HPDE6-E6E7 (cell line): ENCODE results near the gene POC1B.
"Not testable (repeated sequence)": the region's sequence is repeated elsewhere in the genome, so short reads cannot be mapped to it uniquely, and the experiment has no call there.

Experiments
- DNase-seq: peaks from one replicate; pipeline ENCODE4 v3.0.0; 2011; ENCODE audit warnings: missing footprints; ENCODE audit errors: extremely low spot score

Gene POC1B

DNA sequence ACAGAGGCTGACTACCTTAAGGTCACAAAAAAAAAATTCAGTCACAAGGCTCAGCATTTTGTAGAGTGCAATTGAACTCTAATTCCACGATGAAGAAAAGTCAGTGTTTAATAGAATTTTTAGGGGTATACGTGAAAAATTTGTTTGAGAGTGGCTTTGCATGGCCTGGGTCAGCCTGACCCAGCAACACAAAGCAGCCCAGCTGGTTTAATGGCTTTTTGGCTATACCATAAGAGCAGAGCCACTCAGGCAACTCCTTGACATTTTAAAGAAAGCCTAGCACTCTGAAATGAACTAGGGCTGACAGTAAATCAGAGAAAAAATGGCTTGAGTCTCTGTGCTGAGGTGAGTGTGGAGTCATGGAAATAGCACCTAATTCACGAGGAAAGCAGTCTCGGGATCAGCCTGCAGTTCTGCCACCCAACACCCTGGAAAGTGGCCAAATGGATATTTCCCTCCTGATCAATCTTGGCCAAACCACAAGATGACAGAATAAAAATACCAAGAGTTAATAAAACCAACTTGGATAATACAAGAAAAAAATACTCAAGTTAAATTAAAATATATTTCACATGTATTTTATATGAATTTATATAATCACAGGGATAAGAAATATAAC is 60.8 kb downstream of the POC1B start:
- DNase-seq, result no peak

DNA sequence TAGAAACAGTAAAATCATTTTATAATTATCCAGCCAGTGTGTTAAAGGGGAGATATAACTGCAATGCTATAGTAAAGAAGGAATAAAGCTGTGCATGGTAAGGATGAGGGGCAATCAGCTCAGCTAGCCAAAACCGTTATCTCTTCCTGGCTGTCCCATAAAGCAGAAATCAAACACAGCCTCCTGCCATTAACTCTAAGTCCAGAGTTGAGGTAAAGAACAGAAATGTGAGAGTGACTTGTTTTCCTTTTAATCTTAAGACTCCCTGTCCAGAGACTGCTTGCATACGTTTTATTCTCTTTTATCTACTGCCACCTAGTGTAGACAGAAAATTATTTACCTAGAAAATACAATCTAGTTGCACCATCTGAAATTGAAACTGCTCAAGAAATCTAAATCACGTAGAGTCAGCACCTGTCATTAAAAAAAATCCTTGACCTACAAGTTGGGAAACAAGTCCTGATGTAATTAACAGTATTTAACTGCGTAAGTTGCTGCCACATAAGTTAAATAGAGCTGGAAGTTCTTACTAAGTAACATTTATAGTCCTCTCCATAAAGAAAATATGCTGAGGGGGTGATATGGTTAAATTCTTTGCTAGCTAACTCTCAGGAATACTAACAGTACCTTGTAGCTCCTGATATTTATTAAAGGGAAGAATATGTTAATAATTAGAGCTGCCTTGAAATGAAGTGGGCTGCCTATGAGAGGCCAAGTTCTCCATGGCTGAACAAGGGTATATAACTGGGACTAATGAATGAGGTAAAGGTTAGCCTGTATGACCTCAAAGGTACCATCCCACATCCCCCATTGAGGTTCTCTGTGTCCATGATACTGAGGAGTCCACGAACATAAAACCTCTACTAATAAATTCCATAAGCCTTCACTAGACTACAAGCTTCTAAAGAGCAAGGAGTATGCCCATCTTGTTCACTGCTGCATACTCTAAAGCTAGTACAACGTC is 63.9 kb downstream of the POC1B start:
- peak; percentile 38 for DNase-seq

DNA sequence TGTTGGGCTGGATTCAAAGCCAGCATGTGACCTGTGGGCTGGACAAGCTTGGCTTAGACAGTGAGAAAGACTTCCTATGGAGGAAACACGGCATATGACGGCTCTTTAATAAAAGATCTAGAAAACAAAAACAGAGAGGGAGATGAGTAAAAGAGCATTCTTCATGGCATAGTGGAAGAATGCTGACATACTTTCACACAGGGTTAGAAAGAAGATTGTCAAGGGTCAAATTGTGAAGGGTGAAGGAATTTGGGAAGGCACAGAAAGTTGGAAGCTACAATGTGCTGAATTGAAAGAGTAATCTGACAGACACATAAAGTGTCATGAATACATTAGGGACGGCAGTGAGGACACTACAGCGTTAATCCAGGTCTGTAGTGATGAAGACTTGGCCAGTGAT is 64.7 kb downstream of the POC1B start:
- DNase-seq, result no peak

DNA sequence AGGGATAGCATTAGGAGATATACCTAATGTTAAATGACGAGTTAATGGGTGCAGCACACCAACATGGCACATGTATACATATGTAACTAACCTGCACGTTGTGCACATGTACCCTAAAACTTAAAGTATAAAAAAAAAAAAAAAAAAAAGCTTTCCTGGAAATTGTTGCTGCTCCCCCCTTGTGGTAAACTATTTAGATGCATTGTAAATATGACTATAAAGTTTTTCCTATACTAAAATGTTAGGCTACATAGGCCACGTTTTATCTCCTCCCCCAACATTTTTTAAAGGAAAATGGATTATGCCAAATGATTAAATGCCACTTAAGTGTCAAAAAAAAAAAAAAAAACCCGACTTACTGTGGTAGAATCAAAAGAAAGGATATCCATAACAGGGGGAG is 66.6 kb downstream of the POC1B start:
- not testable (repeated sequence) for DNase-seq

DNA sequence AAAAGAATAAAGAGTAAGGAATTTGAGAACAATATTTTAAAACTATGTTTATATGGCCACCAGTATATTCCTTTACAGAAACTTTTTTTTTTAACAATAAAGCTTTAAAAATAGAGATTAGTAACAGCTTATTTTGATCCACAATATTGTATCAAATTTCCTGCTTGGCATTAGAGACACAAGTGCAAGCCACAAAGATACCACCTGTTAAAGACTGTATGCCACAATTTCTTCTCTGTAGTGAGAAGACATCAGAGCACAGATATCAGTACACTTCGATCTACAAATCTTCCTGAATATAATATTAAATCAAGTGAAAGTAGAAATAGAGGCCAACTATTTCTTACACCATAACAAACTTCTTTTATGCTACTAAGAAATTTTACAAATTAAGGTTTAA is 69.3 kb downstream of the POC1B start:
- DNase-seq, result no peak

DNA sequence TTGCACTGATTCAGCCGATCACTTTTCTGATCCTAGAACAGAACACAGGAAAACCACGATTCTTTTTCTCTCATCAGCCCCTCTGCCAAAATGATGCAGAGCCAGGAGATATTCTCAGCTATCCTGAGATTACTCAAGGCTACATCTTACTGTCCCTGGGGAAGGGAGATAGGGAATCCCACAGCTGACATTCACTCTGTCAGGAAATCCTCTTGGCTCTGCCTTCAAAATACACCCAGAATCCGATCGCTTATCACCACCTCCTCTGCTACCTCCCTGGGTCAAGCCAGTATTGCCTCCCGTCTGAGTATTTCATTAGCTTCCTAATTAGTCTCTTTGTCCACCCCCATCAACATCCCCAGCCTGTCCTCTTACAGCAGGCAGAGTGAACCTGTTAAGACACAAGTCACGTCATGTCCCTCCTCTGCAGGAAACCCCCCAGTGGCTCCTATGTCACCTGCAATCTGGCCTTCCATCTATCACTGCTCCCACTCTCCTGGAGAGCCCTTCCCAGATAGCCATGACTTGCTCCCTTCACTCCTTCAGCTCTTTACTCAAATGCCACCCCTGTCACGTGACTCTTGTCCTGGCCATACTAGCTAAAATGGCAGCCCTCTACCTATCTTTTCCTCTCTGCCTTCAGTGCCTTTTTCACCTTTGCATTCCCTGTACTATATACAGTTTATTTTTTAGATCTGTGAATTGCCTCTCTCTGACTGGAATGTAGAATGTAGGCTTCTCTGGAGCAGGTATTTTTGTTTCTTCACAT is 71.6 kb downstream of the POC1B start:
- DNase-seq, result no peak

DNA sequence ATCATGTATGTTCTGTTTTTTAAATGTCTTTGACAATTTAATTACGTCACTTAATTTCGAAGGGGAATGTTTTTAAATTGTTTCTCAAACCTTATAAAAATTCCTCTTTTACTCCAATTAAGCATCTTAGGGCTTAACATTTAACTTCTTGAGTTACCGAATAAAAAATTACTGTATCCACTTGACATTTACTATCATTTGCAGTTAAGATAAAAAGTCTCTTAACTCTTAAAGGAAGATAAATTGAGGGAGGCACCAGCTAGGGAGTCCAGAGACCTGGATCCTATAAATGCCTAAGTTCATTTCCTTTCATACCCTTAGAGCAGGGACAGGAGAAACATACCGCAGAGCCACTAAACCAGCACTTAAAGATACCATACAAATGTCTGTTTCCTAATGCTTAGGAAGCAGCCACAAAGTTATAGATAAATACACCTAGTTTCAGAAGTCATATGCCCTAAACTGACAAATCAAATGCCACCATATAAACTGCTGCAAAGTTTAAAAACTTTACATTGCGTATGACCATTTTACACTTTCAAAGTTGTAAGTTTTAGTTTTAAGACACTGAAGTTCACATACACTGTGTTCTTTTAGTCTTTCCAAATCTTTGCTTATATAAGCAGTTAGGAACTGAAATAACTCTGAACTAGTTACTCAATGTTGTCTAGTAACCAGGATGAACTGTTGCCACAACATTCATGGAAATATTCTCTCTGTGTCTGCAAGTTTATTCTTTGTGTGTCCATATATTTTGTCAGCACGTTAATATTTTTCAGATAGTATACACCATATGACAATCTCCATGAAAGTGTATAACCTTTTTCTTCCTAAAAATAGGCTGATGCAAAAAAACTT is 72.5 kb downstream of the POC1B start:
- no peak for DNase-seq

DNA sequence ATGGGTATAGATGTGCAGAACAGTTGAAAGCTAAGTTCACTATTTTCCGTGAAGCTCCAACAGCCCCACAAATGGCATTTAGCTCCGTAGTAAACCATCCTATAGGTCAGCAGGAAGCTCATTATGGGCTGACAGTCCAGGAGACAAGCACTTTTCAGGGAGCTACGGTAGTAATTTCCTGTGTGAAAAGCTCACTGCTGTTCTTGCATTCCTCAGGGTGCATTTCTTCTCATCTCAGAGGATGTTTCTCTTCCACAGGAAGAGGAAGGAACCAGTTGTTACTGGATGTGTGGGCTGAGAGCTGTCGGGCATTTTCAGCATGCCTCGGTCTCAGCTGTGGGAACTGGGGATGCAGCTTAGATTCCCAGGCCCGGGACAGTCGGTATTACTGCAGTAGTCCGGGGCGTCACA is 74.0 kb downstream of the POC1B start:
- no peak for DNase-seq

DNA sequence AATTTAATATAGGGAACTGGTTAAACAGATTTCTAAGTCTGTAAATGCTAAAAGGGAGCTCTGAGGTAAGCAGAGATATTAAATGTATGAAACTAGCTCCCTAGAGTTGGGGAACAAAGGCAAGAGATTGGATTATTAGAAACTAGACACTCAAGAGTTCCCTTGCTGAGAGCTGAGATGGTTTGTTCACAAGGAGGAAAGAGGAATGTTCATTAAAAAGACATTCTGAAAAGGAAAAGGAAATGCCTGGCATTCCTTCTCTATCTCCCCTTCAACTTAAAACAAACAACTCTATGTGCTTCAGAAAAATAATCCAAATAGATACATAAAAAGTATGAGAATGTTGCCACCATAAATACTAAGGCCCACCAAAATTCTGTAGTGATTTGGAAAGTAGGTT is 74.9 kb downstream of the POC1B start:
- no peak for DNase-seq

DNA sequence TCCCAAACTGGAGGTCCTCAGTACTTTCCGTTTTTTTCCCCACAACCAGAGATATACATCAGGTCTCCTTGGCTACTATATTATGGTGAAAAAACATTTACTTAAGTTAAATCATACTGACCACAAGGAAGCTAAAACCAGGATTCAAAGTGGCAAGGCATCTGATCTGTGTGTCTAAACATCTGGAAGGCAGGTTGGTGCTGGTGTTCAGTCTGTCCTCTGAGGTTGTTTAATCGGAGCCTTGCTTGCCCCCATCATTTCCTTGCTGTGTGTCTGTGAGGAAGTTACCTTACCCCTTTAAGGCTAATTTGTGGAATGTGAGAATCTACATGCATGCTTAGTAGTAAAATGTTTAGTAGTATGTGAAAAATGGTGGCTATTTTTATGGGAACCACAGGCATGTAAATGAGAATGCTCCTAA is 76.9 kb downstream of the POC1B start:
- DNase-seq, result no peak

DNA sequence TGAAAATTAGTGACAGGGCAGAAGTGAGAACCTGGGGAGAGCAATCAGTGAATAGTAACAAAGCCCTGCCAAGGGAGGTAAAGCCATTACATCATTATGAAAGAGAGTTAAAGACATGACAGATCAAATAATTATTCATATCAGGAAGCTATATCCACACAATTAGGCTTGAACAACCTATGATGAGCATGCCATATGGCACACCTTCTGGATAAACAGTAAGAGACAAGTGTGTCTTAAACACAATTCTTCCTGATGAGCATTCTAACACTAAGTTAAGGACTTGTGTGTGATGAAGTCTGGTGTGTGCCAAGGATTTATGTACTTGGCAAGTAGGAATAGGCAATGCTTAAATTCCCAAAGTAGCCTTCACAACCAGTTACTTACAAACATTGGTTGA is 77.3 kb downstream of the POC1B start:
- DNase-seq, result no peak

DNA sequence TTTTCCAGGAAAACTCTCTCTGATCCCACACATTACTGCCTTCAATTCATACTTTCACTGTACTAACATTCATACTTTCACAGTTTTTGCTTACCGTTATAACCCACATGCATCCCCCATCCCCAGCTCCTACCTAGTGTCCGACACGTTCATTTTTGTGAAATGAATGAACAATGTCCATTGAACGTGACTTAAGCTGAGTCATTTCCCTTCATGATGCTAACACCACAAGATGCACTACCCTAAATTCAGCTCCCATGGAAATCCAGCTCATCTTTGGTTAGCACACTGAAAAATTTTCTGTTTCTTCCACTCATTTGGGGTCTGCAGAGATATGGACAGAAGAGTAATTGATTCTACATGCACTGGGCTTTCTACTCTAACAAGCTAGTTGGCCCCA is 85.9 kb downstream of the POC1B start:
- DNase-seq, result peak; percentile 35

DNA sequence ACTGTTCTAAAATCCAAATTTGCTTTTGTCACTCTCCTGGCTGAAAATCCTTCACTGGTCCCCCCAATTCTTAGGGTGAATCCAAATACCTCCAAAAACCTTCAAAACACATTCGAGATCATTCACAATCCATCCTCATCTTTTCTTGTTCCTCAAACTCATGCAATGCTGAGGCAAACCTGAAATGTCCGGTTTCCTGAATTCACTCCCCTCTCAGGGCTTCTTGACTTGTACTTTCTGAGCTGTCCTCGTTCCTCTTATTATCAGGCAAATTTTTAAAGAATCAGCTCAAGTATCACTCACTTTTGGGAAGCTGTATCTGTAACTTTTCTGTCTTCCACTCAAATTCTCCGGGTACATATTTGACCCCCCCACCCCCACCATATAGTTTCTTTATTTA is 88.6 kb downstream of the POC1B start:
- no peak for DNase-seq

DNA sequence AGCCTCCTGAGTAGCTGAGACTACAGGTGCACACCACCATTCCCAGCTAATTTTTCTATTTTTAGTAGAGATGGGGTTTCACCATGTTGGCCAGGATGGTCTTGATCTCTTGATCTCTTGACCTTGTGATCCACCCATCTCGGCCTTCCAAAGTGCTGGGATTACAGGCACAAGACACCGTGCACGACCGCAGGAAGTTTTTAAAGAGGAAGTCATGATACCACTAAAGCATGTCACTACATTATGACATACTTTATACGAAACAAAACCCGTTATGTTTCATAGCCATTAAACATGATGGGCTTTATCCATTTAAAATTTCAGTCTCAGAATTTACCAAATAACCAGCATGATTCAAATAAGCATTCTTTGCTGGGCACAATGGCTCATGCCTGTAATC is 89.8 kb downstream of the POC1B start:
- no peak for DNase-seq

DNA sequence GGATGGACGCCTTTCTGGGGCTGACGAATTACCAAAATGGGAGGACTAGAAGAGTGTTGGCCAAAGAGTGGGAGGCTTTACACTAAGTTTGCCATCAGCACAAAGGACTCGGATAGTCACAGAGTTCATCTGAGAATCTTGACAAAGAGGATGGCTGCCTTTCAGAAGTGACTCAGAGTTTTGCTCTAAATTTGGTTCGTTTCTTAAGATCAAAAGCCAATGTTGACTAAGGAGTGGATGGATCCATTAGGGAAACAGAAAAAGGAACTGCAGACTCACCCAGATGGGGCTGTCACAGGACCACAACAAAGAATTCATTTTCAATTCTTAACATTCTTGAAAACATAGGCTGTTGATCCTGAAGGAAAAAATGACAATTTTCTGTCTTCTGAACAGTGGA is 92.2 kb downstream of the POC1B start:
- no peak for DNase-seq

DNA sequence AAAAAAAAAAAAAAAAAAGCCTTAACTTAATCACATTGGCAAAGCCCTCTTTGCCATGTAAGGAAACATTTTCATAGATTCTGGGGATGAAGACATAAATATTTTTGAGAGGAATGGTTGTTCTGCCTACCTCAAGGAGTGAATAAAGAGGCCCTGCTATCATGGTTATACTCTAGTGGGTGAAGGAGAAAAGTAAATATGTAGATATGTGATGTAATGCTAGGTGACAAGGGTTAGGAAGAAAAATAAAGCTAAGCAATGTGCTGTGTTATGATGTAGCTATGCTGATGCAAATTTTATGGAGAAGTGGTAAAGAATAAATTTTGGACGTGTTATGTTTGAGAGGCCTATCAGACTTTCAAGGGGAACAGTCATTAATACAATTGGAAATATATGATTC is 93.5 kb downstream of the POC1B start:
- no peak for DNase-seq

DNA sequence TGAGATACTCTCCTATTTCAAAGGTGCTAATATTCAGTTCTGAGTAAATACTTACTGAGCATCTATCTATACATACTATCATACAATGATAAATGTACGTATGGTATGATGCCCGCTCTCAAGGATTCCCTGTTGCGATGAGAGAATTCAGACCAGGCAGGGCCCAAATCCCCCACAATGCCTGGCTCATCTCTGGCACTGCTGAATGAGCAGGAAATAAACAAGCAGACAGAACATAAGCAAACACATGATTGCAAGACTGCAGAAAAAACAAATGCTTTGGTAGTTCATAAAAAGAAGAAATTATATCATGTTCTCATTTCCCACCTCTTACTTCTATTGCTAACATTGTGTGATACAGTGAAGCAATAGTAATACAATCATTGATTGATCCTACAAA is 96.3 kb downstream of the POC1B start:
- no peak for DNase-seq

DNA sequence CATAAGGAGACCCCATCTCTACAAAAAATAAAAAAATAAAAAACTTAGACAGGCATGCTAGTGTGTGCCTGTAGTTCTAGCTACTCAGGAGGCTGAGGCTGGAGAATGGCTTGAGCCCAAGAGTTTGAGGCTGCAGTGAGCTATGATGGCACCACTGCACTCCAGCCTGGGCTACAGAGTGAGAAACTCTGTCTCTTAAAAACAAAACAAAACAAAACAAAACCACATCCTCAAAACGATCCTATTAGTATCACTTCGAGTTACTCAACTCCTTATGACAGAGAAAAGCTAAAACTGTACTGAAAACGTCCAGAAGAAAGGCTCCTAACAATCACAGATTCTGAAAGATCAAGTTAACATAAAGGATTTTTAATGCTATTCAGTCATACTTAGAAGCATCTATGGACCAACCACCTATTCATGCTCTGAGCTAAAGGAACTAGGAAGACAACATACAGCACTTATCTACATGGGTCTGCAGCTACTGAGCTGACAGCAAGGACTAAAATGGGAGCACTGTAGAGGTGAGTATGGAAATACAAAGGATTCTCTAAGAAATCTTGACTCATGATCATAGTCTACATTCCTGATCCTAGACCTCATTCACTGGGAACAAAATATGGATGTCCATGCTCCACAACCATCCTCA is 98.2 kb downstream of the POC1B start:
- DNase-seq, result no peak

DNA sequence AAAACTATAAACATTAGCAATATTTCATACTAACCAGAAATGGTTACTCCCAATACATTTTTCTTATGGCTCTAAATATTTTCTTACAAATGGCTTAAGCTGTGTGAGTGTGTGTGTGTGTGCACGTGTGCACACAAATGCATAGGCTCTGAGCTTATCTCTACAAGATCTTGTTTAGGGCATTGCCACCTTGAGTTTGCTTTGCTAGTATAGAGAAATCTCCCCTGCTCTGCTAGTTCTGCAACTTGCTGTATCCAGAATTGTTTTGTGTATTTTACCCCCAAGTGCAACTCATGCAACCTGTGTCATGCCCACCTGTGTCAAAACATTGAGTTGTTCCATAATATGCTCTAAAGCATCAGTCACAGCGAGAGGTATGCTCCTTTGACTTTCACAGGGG is 101.0 kb downstream of the POC1B start:
- DNase-seq, result no peak

DNA sequence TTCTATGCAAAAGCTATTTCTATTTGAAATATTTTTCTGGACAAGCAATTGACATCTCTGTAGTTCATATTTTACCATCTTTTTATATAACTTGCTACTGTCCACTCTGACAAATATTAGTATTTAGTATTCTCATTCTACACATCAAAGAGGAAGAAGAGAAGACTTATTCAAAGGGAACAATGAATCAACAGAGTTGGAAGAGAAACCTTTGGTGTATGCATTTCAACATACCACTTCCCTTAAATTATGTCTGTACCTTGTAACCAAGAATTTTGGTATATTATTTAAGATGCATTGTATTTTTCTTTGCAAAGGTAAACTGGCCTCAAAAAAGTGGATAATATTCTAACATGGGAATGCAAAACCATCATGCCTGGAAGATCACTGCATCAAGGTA is 101.5 kb downstream of the POC1B start:
- DNase-seq, result no peak
